Astrocyte of the cerebellum (primary cell): ENCODE data around the gene SLC16A11.
A peak's percentile ranks its signal among the peaks of the same experiment; 100 is the strongest.
"Not testable (repeated sequence)": the region's sequence is repeated elsewhere in the genome, so short reads cannot be mapped to it uniquely, and the experiment has no call there.

Experiments used
- DNase-seq: peaks from one replicate; pipeline ENCODE4 v3.0.0-alpha.2; 2011; ENCODE audit warnings: low read depth
- H3K4me3 ChIP-seq: 2 replicates; pipeline ENCODE4 v1.5.1; 2011; ENCODE audit warnings: mild to moderate bottlenecking, low read depth, low read length, moderate library complexity
- CTCF ChIP-seq: IDR thresholded peaks from 2 replicates; pipeline ENCODE4 v1.5.1; 2012; ENCODE audit warnings: low read length, low read depth, moderate library complexity, mild to moderate bottlenecking; ENCODE audit errors: missing control alignments
- in situ Hi-C: cut with HindIII; loops from 2 replicates; pipeline ENCODE4 v1.10.0; 2017; ENCODE audit warnings: low sequenced_read_pairs

The SLC16A11 gene

GRCh38 chr17:7058831-7059447 is 15.0 kb upstream of the SLC16A11 start:
- no peak for DNase-seq
- in situ Hi-C loops, result no loop called here
- no peak overlapping the region for H3K4me3 ChIP-seq
- TF ChIP-seq CTCF, result no peak

- no peak overlapping the region for H3K4me3 ChIP-seq
- no peak for TF ChIP-seq CTCF
- in situ Hi-C loops, result no loop called here
- DNase-seq, result peak; percentile 48
Observed at GRCh38 chr17:7056386-7056785, 12.5 kb upstream of the SLC16A11 start.

- in situ Hi-C loops, H3K4me3 ChIP-seq, DNase-seq: not testable (repeated sequence)
Observed at GRCh38 chr17:7050583-7050982, 6.7 kb upstream of the SLC16A11 start.

- no peak for DNase-seq
- no peak overlapping the region for H3K4me3 ChIP-seq
- in situ Hi-C loops, result no loop called here
- no peak for TF ChIP-seq CTCF
Observed at GRCh38 chr17:7048968-7049367, 5.1 kb upstream of the SLC16A11 start.

- no peak for TF ChIP-seq CTCF
- in situ Hi-C loops, result no loop called here
- no peak for DNase-seq
- no peak overlapping the region for H3K4me3 ChIP-seq
Observed at GRCh38 chr17:7047566-7047965, 3.7 kb upstream of the SLC16A11 start.

- H3K4me3 ChIP-seq, in situ Hi-C loops, DNase-seq: not testable (repeated sequence)
Observed at GRCh38 chr17:7046725-7047397, 3.0 kb upstream of the SLC16A11 start.

GRCh38 chr17:7046127-7046724 is 2.3 kb upstream of the SLC16A11 start:
- no peak overlapping the region for H3K4me3 ChIP-seq
- TF ChIP-seq CTCF, result no peak
- DNase-seq, result no peak
- in situ Hi-C loops, result no loop called here
